ENCODE data around the gene PCBP2.
A peak's percentile ranks its signal among the peaks of the same experiment; 100 is the strongest.

PCBP2 gene

GRCh38 chr12:53456654-53457366 lies 4.9 kb downstream of the PCBP2 start:
- DNase-seq (ENCODE audit: low spot score in 2 of 2) (no peak), ATAC-seq (no peak)
- peaks cover 100% of the 10 kb centered on the region for H3K36me3 Mint-ChIP-seq
- peaks cover 44% of the 10 kb centered on the region for H3K4me1 Mint-ChIP-seq
- H3K9me3 Mint-ChIP-seq: no peaks in the 10 kb centered on the region
- no peak overlapping the region for H3K4me3 Mint-ChIP-seq
- no peak overlapping the region for H3K27ac Mint-ChIP-seq

- no peak overlapping the region for H3K27ac Mint-ChIP-seq
- peaks cover 46% of the 10 kb centered on the region for H3K4me1 Mint-ChIP-seq
- no peaks in the 10 kb centered on the region for H3K9me3 Mint-ChIP-seq
- peaks cover 100% of the 10 kb centered on the region for H3K36me3 Mint-ChIP-seq
- H3K4me3 Mint-ChIP-seq: no peak overlapping the region
- no peak for ATAC-seq
- DNase-seq (ENCODE audit: low spot score in 2 of 2): no peak
These were observed 7.2 kb downstream of the PCBP2 start for GRCh38 chr12:53459097-53459496.

GRCh38 chr12:53461059-53461458 lies 9.2 kb downstream of the PCBP2 start:
- ATAC-seq (no peak), DNase-seq (ENCODE audit: low spot score in 2 of 2) (no peak)
- peaks cover 36% of the 10 kb centered on the region for H3K4me1 Mint-ChIP-seq
- peaks cover 100% of the 10 kb centered on the region for H3K36me3 Mint-ChIP-seq
- no peaks in the 10 kb centered on the region for H3K9me3 Mint-ChIP-seq
- H3K27ac Mint-ChIP-seq: peak overlapping the region; percentile 58
- no peak overlapping the region for H3K4me3 Mint-ChIP-seq

GRCh38 chr12:53461591-53461990 lies 9.7 kb downstream of the PCBP2 start:
- H3K4me1 Mint-ChIP-seq: peaks cover 38% of the 10 kb centered on the region
- H3K36me3 Mint-ChIP-seq: peaks cover 100% of the 10 kb centered on the region
- H3K4me3 Mint-ChIP-seq: no peak overlapping the region
- H3K27ac Mint-ChIP-seq: peak overlapping the region; percentile 58
- ATAC-seq (no peak), DNase-seq (ENCODE audit: low spot score in 2 of 2) (no peak)
- H3K9me3 Mint-ChIP-seq: no peaks in the 10 kb centered on the region

- no peaks in the 10 kb centered on the region for H3K9me3 Mint-ChIP-seq
These were observed 11.0 kb downstream of the PCBP2 start for GRCh38 chr12:53462935-53463334.

GRCh38 chr12:53463802-53464560 lies 12.1 kb downstream of the PCBP2 start:
- H3K36me3 Mint-ChIP-seq: peaks cover 100% of the 10 kb centered on the region
- ATAC-seq (peak; percentile 51), DNase-seq (ENCODE audit: low spot score in 2 of 2) (no peak)
- no peak overlapping the region for H3K4me3 Mint-ChIP-seq
- peak overlapping the region; percentile 6 for H3K27ac Mint-ChIP-seq
- no peaks in the 10 kb centered on the region for H3K9me3 Mint-ChIP-seq
- peaks cover 38% of the 10 kb centered on the region for H3K4me1 Mint-ChIP-seq

More at GRCh38 chr12:53462935-53463334, 11.0 kb downstream of the PCBP2 start:
- Mint-ChIP-seq H3K4me3 (no peak overlapping the region), H3K4me1 (peaks cover 43% of the 10 kb centered on the region), H3K36me3 (peaks cover 100% of the 10 kb centered on the region), H3K27ac (peak overlapping the region; percentile 6)
- no peak for DNase-seq (ENCODE audit: low spot score in 2 of 2)
- no peak for ATAC-seq

- Mint-ChIP-seq H3K9me3 (no peaks in the 10 kb centered on the region), H3K36me3 (peaks cover 100% of the 10 kb centered on the region), H3K4me1 (peaks cover 38% of the 10 kb centered on the region), H3K27ac (peak overlapping the region; percentile 62), H3K4me3 (no peak overlapping the region)
- DNase-seq (ENCODE audit: low spot score in 2 of 2) (no peak), ATAC-seq (no peak)
These were observed 12.9 kb downstream of the PCBP2 start for GRCh38 chr12:53464685-53465418.

GRCh38 chr12:53465679-53466078 lies 13.8 kb downstream of the PCBP2 start:
- Mint-ChIP-seq H3K36me3 (peaks cover 100% of the 10 kb centered on the region), H3K27ac (peak overlapping the region; percentile 62), H3K4me1 (peaks cover 32% of the 10 kb centered on the region), H3K4me3 (no peak overlapping the region), H3K9me3 (no peaks in the 10 kb centered on the region)
- ATAC-seq: no peak
- no peak for DNase-seq (ENCODE audit: low spot score in 2 of 2)

- no peak for DNase-seq (ENCODE audit: low spot score in 2 of 2)
- ATAC-seq: no peak
- no peak overlapping the region for H3K4me3 Mint-ChIP-seq
- H3K9me3 Mint-ChIP-seq: no peaks in the 10 kb centered on the region
- H3K4me1 Mint-ChIP-seq: peaks cover 35% of the 10 kb centered on the region
- peak overlapping the region; percentile 20 for H3K27ac Mint-ChIP-seq
- H3K36me3 Mint-ChIP-seq: peaks cover 100% of the 10 kb centered on the region
These were observed 14.7 kb downstream of the PCBP2 start for GRCh38 chr12:53466640-53467039.

GRCh38 chr12:53467082-53467481 lies 15.2 kb downstream of the PCBP2 start:
- DNase-seq (ENCODE audit: low spot score in 2 of 2) (no peak), ATAC-seq (no peak)
- H3K27ac Mint-ChIP-seq: peak overlapping the region; percentile 20
- H3K9me3 Mint-ChIP-seq: no peaks in the 10 kb centered on the region
- H3K4me3 Mint-ChIP-seq: no peak overlapping the region
- peaks cover 100% of the 10 kb centered on the region for H3K36me3 Mint-ChIP-seq
- H3K4me1 Mint-ChIP-seq: peaks cover 38% of the 10 kb centered on the region

GRCh38 chr12:53467880-53468279 lies 16.0 kb downstream of the PCBP2 start:
- ATAC-seq: no peak
- Mint-ChIP-seq H3K9me3 (no peaks in the 10 kb centered on the region), H3K36me3 (peaks cover 100% of the 10 kb centered on the region), H3K4me3 (no peak overlapping the region), H3K27ac (peak overlapping the region; percentile 20), H3K4me1 (peaks cover 39% of the 10 kb centered on the region)
- DNase-seq (ENCODE audit: low spot score in 2 of 2): no peak

GRCh38 chr12:53468282-53468681 lies 16.4 kb downstream of the PCBP2 start:
- DNase-seq (ENCODE audit: low spot score in 2 of 2) (no peak), ATAC-seq (no peak)
- Mint-ChIP-seq H3K4me3 (no peak overlapping the region), H3K36me3 (peaks cover 100% of the 10 kb centered on the region), H3K9me3 (no peaks in the 10 kb centered on the region), H3K4me1 (peaks cover 40% of the 10 kb centered on the region), H3K27ac (peak overlapping the region; percentile 20)

GRCh38 chr12:53472056-53472582 lies 20.2 kb downstream of the PCBP2 start:
- peak overlapping the region; percentile 73 for H3K4me3 Mint-ChIP-seq
- ATAC-seq (no peak), DNase-seq (ENCODE audit: low spot score in 2 of 2) (no peak)
- peaks cover 100% of the 10 kb centered on the region for H3K36me3 Mint-ChIP-seq
- no peaks in the 10 kb centered on the region for H3K9me3 Mint-ChIP-seq
- peaks cover 52% of the 10 kb centered on the region for H3K4me1 Mint-ChIP-seq
- H3K27ac Mint-ChIP-seq: peak overlapping the region; percentile 96

GRCh38 chr12:53474077-53474476 lies 22.2 kb downstream of the PCBP2 start:
- Mint-ChIP-seq H3K9me3 (no peaks in the 10 kb centered on the region), H3K27ac (peak overlapping the region; percentile 96), H3K4me3 (peak overlapping the region; percentile 73), H3K4me1 (peaks cover 52% of the 10 kb centered on the region), H3K36me3 (peaks cover 100% of the 10 kb centered on the region)
- no peak for DNase-seq (ENCODE audit: low spot score in 2 of 2)
- ATAC-seq: peak; percentile 71

- ATAC-seq (peak; percentile 35), DNase-seq (ENCODE audit: low spot score in 2 of 2) (no peak)
- Mint-ChIP-seq H3K9me3 (no peaks in the 10 kb centered on the region), H3K4me3 (peak overlapping the region; percentile 73), H3K27ac (peak overlapping the region; percentile 96), H3K36me3 (peaks cover 100% of the 10 kb centered on the region), H3K4me1 (peaks cover 52% of the 10 kb centered on the region)
These were observed 22.9 kb downstream of the PCBP2 start for GRCh38 chr12:53474819-53475218.
